Skeletal muscle cell (primary cell): ENCODE data around the gene GRK3.
A peak's percentile ranks its signal among the peaks of the same experiment; 100 is the strongest.
"Not testable (repeated sequence)": the region's sequence is repeated elsewhere in the genome, so short reads cannot be mapped to it uniquely, and the experiment has no call there.

Source experiments
- DNase-seq: peaks from one replicate; pipeline ENCODE4 v3.0.0-alpha.2; 2010; ENCODE audit warnings: low read depth
- H3K4me3 ChIP-seq: 2 replicates; pipeline ENCODE4 v1.5.1; 2011; ENCODE audit warnings: low read depth, mild to moderate bottlenecking, control low read depth, low read length, moderate library complexity

GRK3 gene

DNA sequence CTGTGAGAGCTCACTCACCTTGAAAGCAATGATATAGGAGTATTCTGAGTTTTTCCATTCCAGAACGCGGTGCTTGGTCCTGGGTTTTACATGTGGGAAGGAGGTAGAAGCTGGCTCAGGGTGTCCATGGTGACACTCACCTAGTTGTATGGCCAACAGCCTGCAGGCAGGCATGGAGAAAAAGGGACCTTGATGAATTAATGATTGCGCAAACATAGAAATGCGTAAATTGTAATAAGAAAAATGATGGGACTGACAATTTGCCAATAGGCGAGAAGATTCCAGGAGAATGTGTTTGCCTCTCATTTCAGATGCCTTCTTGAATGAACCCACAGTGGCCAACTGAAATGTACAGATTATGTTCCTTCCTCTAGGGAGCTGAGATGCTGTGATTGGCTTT is 124.2 kb downstream of the GRK3 start:
- no peak overlapping the region for H3K4me3 ChIP-seq
- no peak for DNase-seq

DNA sequence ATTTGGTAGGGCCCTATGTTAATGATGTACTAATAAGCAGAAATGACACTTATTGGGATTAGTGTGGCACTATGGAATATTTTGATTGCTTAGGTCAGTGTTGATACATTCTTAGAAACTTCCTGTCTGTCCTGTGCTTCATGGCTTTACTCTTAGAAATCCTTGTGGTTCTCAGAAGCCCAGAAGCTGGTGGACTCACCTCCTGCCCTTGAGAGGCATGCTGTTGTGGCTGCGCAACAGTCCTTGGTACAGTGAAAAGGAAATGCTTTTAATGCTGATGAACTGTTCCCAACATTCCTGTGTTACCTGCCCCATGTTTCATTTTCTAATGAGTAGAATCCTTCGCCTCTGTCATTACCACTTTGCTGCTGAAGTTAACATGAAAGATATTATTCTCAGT is 125.2 kb downstream of the GRK3 start:
- no peak overlapping the region for H3K4me3 ChIP-seq
- DNase-seq: no peak

DNA sequence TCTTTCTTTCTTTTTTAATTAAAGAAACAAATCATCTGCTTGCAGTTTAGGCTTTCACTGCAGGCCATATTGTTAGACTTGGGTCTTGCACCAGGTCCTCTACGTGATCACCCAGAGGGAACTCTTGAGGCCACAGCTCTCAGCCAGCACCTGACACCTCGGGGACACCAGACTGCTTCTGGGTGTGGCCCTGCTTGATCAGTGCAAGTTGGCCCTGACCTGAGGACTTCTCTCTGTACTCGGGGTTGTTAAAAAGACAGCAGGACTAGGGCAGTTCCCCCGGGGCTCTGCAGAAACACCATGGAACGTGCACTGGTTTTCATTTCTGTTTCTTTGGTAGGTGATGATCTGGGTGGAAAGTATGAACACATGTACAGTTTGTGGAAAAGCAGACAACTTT is 126.3 kb downstream of the GRK3 start:
- no peak for DNase-seq
- H3K4me3 ChIP-seq: no peak overlapping the region

DNA sequence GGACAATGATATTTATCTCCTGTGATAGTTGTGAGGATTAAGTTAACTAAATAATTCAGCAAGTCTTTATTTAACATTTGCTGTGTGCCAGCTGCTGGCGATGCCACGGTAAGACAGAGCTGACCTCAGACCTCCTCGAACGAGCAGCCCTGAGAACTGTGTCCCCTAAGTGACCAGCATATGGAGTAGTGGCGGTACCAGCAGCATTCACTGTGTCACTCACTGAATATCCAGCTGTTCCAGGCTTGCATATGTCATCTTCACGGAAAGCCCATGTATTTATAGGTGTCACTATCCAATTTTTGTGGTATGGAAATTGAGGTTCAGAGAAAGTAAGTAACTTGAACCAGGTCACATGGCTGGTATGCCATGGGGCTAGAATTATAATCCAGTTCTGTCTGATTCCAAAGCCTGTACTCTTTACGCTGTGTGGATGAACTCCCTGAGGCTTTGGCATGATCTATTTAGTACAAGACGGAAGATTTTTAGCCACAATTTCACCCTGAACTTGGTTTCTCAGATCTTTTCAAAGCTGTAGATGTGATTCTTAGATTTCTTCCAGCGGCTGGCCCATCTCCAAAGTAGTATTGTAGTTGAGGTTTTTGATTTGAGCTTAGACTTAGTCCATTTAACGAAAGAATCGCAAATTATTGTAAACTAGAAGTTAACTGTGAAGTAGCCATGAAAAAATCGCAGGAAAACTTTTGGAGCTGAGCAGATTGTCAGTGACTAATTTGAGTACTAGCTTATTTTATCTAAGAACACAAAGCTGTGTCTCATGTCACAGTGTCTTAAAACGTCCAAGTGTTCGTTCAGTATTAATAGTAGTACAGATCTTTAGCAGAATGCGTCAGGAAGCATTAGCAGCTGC is 128.2 kb downstream of the GRK3 start:
- DNase-seq: no peak
- no peak overlapping the region for H3K4me3 ChIP-seq

DNA sequence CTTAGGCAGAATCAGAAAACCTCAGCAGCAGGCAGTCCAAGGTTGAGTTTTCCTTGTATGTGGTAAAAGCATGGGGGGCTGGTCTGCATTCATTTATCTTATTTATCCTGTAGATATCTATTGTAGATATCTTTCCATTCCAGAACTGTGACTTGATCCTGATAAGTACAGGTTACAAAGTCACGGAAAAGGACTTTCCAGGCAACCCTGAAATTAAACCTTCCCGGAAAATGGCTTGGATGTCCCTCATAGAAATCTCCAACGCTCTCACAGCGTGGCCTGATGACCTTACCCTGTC is 128.7 kb downstream of the GRK3 start:
- no peak for DNase-seq

DNA sequence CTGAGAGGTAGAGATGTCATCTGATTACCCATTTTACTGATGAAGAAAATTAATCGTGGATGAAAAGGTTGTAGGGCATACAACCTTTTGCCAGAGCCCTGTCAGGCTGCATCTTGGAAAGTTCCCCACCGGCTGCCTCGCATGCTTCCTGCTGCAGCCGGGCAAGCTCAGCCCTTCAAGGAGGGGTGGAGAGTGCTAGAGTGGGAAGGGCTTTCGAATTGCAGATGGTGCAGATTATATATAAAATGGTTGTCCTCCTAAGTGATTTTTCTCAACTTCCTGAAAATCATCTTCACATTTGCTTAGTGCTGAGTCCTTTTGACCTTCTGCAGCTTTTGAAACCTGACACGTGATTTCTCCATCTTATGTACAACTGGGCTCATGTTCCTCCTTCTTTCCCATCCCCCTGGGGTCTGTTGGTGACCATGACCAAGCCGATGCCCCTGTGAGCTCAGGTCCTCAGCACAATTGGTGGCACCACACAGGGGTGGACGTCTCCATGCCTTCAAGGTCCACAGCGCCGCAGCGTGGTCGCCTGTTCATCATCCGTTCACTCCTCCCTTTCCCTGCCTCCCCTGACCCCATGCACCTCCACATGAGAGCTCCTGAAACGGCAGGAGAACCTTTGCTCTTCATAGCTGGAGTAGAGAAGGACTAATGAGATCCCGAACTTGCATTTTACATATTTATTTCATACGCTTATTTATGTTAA is 129.9 kb downstream of the GRK3 start:
- no peak for DNase-seq
- H3K4me3 ChIP-seq: no peak overlapping the region

More for the DNA sequence above, 128.7 kb downstream of the GRK3 start:
- H3K4me3 ChIP-seq: no peak overlapping the region

DNA sequence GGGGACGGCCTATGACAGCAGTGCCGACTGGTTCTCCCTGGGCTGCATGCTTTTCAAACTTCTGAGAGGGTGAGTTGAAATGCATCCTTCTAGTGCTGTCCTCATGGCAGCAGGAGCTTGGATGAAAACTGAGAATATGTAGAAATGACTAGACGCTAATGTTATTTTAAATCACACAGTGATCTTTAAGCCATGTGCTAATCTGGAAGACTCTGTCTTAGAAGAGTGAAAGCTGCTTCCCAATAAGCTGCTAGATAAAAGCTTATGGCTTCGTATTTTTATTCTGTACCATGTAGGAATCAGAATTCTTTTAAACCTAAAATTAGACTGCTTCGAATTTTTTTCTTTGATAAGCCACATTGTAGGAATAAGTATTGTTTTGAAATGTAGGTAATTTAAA is 130.7 kb downstream of the GRK3 start:
- DNase-seq: no peak
- H3K4me3 ChIP-seq: no peak overlapping the region

DNA sequence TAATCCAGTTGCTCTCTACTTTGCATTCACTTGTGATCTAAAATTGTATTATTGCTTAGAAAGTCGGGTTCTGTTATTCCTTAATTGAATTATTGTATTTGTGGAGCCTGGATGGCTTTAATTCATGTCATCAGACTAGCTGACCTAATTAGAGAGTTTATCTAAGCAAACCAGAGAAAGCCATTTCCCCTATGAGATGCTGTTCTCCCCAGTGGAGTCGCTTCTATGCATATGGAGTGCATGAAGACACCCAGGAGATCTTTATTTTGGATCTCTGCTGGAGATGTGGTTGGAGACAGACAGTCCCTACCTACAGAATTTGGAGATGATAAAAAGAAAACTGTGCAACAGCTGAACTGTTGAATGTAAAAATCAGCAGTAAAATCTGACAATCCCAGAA is 132.3 kb downstream of the GRK3 start:
- DNase-seq: no peak
- no peak overlapping the region for H3K4me3 ChIP-seq

DNA sequence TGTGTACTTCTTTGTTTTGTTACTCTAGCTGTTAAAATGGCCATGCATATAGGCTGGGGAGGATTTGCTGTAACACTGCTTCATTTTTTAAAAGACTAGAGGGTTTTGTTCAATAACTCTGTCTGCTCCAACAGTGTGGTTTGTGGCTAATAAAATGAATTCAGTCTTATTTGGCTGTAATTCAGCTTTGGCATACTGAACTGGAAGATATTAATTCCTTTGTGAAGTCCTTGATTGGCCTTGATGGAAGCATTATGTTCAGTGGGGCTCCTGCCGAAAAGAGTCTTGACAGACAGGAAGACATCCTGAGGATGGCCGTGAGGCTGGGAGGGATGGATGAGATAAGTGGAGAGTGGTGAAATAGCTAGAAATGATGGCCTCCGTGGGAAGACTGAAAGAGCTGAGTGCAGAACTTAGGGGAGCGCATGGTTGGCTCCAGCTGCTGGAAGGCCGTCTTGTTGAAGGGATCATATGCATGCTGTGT is 132.7 kb downstream of the GRK3 start:
- no peak for DNase-seq
- no peak overlapping the region for H3K4me3 ChIP-seq

DNA sequence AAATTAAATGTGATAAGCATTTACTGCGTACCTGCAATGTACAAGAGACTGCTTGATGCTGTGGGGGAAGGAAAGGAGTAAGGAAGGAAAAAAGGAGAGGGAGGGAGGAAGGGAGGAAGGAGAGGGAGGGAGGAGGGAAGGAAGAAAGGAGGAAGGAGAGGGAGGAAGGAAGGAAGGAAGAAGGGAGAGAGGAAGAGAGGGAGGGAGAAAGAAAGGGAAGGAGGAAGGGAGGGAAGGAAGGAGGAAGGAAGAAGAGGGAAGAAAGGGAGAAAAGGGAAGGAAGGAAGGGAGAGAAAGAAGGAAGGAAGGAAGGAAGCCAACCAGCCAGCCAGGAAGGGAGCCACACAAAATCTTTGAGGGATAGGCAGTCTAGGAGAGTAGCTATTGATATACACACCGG is 133.5 kb downstream of the GRK3 start:
- DNase-seq: no peak
- H3K4me3 ChIP-seq: no peak overlapping the region

DNA sequence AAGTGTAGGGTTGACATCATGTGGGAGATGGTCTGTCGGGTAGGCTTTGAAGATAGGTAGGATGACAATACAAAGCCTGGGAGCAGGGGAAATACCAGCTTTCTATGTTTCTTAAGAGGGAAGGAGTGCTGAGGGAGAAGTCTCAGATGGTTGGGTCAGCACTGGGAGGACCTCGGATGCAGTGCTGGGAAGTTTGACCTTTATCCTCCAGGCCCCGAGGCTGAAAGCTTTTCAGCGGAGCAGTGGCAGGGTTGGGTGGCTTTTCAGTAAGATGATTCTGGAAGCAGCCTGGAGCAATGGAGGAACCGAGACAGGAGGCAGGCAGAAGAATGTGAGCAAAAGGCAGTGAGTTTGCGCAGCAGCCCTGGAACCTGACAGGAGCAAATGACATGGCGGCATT is 134.0 kb downstream of the GRK3 start:
- no peak for DNase-seq
- H3K4me3 ChIP-seq: no peak overlapping the region

DNA sequence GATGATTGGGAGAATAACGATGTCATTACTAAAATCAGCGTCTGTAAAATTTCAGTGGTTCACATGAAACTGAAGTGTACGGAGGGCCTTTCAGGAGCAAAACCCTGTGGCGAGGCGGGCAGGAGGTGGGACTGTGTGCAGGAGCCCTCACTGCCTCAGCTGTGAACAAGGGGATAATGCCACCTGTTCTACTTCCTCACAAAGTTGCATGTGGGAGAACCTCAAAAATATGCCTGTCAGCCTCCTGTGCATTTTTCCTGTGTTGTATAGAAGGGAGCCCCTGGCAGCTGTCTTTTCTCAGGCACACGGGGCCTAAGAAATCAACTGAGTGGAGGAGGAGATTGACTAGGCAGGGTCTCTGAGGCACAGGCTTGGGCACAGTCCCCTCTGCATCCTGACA is 134.5 kb downstream of the GRK3 start:
- DNase-seq: no peak
- no peak overlapping the region for H3K4me3 ChIP-seq

DNA sequence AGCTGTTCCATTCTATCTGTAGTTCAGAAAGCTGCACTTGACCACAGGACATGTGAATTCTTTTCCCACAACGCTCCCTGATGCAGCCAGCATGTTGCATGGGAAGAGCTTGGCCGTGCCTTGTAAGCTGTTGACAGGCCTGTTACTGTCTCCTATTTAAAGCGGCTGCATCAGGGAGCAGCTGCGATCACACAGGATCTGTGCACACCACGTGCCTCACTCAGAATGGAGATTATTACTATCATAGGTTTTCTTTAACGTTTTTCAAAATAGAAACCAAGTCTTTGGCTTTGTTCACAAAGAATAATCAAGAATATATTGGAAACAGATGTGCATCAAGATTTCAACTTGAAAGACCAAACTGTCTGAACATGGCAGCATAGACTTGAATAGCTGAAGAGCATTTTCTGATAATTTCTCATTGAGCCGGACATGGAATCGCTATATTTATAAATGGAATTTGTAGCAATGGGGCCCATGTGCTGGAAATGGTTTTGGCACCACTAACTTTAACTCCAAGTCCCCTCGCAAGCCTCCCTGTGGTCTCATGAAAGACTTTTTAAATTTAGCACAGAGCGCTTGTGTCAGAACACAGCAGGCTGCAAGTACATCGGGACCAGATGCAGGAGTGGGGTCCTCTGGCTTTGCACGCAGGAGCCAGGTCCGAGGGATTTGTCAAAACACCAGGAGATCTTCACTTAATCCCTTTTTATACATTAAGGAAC is 136.7 kb downstream of the GRK3 start:
- no peak overlapping the region for H3K4me3 ChIP-seq
- peak; percentile 67 for DNase-seq

DNA sequence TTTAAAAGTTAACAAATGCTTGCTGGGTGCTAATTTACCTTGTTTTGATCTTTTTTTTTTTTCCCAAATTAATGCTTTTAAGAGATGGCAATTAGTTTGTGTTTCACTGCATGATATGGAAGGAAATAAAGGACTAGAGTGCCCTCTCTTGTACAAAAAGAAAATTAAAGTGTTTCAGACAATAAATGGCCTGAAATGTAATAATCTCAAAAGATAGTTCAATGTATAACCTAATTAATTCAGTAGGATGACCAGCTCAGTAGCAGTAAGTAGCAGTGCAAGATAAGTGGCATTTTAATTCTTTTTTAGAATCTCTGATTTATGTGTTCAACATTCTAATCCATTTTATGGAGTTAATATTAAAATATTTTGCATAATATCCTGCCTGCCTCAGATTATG is 137.6 kb downstream of the GRK3 start:
- H3K4me3 ChIP-seq: no peak overlapping the region
- no peak for DNase-seq

DNA sequence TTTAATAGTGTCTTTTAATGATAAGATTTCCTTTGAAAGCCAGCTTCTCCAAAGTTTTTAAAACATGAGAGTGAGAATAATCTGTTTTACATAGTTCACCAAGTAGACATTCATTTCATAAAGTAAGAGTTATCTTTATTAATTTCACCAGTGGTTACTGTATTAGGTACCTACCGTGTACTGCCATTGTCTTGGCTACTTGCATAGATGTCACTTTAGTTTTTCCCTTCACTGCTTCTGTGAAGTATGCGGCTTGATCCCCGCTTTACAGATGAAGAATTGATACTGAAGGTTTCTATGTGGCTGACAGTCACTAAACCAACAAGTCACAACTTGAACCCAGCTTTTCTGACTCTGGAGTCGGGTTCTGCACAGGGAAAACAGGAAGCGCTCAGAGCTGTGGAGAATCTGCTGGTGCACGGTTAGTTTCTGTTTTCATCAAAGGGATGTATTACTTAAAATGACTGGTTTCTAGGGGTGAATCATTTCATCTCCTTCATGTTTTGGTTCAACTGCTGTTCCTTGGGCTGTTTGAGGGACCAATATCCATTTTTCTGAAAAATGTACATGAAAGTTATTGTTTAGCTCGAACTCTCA is 138.2 kb downstream of the GRK3 start:
- DNase-seq: no peak

DNA sequence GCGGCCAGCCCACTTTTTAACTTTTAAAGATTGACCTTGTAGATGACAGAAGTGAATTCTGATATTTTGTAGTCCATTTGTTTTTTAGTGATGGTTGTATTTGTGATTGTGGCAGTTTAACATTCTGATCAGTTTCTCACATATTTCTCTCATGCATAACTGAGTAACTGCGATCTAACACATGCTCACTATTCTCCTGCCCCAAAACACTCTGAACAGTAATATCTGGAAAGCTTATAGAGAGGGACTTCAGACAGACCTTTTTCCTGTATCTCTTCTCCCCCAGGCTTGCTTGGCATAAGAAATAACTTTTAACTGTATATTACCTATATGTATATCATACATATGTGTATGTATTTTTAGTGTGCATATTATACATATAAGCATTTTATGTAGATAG is 140.2 kb downstream of the GRK3 start:
- H3K4me3 ChIP-seq: no peak overlapping the region

More for the DNA sequence above, 138.2 kb downstream of the GRK3 start:
- no peak overlapping the region for H3K4me3 ChIP-seq

DNA sequence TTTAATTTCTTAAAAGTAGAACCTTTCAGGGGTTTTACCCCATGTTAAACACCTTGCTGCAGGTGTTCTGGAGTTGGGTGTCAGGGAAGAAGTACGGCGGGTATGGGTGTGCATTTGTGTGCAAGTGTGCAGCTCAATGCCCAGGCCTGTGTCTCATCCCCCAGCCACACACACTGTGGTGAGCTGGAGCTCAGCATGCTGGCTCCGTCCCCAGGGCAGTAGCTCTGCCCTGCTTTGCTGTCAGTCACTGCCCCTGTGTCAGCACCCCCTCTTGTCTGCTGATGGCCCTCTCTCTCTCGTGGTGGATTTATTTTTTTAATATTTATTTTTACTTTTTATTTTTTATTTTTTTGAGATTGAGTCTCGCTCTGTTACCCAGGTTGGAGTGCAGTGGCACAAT is 141.7 kb downstream of the GRK3 start:
- H3K4me3 ChIP-seq: no peak overlapping the region
- DNase-seq: no peak

More for the DNA sequence above, 140.2 kb downstream of the GRK3 start:
- no peak for DNase-seq

DNA sequence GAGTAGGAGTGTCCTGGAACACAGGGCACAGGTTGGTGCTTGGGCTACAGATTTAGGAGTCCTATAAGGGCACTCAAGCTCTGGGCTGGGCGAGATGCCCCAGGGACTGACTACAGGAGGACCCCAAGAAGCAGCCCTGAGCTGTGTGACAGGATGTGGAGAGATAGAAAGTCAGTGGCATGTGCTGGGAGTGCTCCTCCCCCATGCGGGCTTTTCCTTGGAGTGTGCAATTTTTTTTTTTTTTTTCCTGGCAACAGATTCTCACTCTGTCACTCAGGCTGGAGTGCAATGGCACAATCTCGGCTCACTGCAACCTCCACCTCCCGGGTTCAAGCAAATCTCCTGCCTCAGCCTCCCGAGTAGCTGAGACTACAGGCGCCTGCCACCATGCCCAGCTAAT is 144.0 kb downstream of the GRK3 start:
- DNase-seq, H3K4me3 ChIP-seq: not testable (repeated sequence)

DNA sequence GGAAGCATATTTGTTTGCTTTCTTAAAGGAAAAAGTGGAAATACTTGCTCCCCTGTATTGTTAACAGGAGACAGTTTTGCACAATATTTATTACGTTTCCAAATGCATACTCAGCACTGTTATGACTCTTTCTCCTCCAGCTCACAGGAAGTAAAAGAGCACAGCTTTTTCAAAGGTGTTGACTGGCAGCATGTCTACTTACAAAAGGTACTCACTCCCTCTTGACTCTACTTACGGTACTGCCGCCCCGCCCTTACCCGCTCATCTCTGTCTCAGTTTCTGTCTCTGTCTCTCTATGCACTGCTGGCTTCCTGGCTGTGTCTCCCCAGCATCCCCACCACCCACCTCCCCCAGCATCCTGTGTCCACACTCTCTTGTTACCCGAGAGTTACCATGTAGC is 145.3 kb downstream of the GRK3 start:
- H3K4me3 ChIP-seq: no peak overlapping the region
- no peak for DNase-seq

DNA sequence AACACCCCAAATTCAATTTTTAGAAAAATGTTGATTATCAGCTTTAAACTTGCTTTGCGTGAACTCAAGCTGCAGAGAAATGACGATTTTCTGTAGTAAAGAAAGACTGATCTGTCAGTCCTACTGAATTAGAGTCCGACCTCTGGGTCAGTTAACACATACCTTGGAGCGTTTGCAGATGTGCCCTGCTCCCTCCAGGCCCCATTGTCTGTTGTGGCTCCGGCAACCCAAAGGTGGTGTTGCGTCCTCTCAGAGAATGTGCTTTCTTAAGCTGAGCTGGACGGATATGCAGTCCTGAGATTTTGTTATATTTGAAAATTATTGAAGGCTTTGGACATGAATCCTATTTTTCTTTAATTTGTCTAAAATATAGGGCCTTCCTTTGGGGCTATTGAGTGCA is 146.0 kb downstream of the GRK3 start:
- H3K4me3 ChIP-seq: no peak overlapping the region
- DNase-seq: no peak
